DOHH2 (cell line): ENCODE data around the gene NME3.

Source experiments
- H3F3A ChIP-seq: fragments of 200-600 bp; sonication (generic), shearing (Covaris generic); 2 replicates; pipeline ENCODE4 v1.6.0; 2016; ENCODE audit warnings: antibody characterized with exemption, mild to moderate bottlenecking; ENCODE audit not compliant: control insufficient read depth, insufficient read depth
- H3K27ac ChIP-seq: fragments of 200-600 bp; sonication (generic); 2 replicates; pipeline ENCODE4 v1.5.1; 2014; ENCODE audit warnings: low read depth, mild to moderate bottlenecking, low read length, moderate library complexity
- H3K27me3 ChIP-seq: fragments of 200-600 bp; sonication (generic); 2 replicates; pipeline ENCODE4 v1.6.1; 2014; ENCODE audit warnings: mild to moderate bottlenecking, low read length, mixed read lengths; ENCODE audit not compliant: control insufficient read depth
- H3K36me3 ChIP-seq: fragments of 200-600 bp; sonication (generic); 2 replicates; pipeline ENCODE4 v1.6.1; 2014; ENCODE audit warnings: mild to moderate bottlenecking, low read length, moderate library complexity, mixed read lengths; ENCODE audit not compliant: control insufficient read depth
- H3K4me1 ChIP-seq: fragments of 200-600 bp; sonication (generic); 2 replicates; pipeline ENCODE4 v1.6.1; 2014; ENCODE audit warnings: mild to moderate bottlenecking, low read length, mixed read lengths; ENCODE audit not compliant: control insufficient read depth
- H3K4me2 ChIP-seq: fragments of 200-600 bp; sonication (generic); 2 replicates; pipeline ENCODE4 v1.6.0; 2014; ENCODE audit warnings: mild to moderate bottlenecking, low read length, moderate library complexity
- H3K4me3 ChIP-seq: fragments of 200-600 bp; sonication (generic); 2 replicates; pipeline ENCODE4 v1.5.1; 2014; ENCODE audit warnings: mild to moderate bottlenecking, low read length, mixed read lengths
- H3K79me2 ChIP-seq: fragments of 200-600 bp; sonication (generic); 2 replicates; pipeline ENCODE4 v1.6.1; 2014; ENCODE audit warnings: mild to moderate bottlenecking, low read length, mixed read lengths; ENCODE audit not compliant: control insufficient read depth
- H3K9me2 ChIP-seq: fragments of 200-600 bp; sonication (generic); replicated peaks from 2 replicates; pipeline ENCODE4 v1.6.1; 2014; ENCODE audit warnings: mild to moderate bottlenecking, low read length, mixed read lengths; ENCODE audit not compliant: control insufficient read depth
- H3K9me3 ChIP-seq: fragments of 200-600 bp; sonication (generic); 2 replicates; pipeline ENCODE4 v1.6.1; 2014; ENCODE audit warnings: antibody characterized with exemption, low read length, mixed read lengths; ENCODE audit not compliant: control insufficient read depth, insufficient read depth
- H4K20me1 ChIP-seq: fragments of 200-600 bp; sonication (generic); 2 replicates; pipeline ENCODE4 v1.6.0; 2014; ENCODE audit warnings: low read depth, mild to moderate bottlenecking, antibody characterized with exemption, low read length, moderate library complexity; ENCODE audit not compliant: control insufficient read depth, insufficient read depth
- EZH2phosphoT487 ChIP-seq: fragments of 200-600 bp; sonication (generic); IDR thresholded peaks from 2 replicates; pipeline ENCODE4 v1.6.1; 2017; ENCODE audit warnings: borderline replicate concordance, mild to moderate bottlenecking, antibody characterized with exemption, low read length, moderate library complexity, mixed read lengths
- TF ChIP-seq, protein P1 (sequence below): fragments of 200-600 bp; sonication (generic); IDR thresholded peaks from one replicate; pipeline ENCODE4 v1.5.1; 2014; ENCODE audit warnings: antibody characterized with exemption, mild to moderate bottlenecking, low read depth, low read length; ENCODE audit not compliant: poor library complexity, severe bottlenecking

The NME3 gene

DNA sequence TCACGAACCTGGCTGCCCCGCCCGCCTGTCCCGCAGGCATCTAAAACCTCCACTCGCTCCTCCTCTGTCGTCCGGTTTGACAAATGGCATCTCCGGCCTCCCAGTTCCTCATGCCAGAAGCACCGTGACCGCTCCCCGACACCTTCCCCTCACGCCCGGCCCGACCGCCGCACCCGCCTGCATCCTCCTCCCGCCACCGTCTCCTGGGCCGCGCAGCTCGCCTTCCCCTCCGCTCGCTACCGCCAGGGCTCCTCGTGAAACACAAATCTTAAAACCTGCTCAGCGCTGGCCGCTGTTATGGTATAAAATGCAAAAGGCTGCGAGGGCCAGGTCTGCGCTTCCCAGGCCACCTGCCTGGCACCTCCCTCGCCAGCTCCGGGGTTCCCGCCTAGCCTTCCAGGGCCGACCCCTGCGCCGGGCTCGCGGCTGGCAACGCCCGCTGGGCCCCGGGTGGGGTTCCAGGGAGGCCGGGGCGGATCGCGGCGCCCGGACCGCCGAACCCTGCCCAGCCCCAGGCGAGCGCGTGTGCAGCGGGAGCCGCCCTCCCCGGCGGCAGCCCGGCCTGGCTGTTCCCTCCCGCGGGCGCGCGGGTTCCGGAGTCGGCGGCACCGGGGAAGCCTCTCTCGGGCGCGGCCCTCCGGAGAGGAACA, 10.5 kb upstream of the NME3 start:
- 0 out of 2 replicates have a peak, but pooled peaks cover 5% of the 10 kb centered on the region for H4K20me1 ChIP-seq
- peak overlapping the region; percentile 82 for H3K4me3 ChIP-seq
- no peaks in the 10 kb centered on the region for H3K27me3 ChIP-seq
- H3K9me3 ChIP-seq, result no peaks in the 10 kb centered on the region
- H3K4me2 ChIP-seq, result peak overlapping the region; percentile 93
- H3K4me1 ChIP-seq, result peaks cover 16% of the 10 kb centered on the region
- no peak overlapping the region for H3K27ac ChIP-seq
- TF ChIP-seq, protein P1, sequence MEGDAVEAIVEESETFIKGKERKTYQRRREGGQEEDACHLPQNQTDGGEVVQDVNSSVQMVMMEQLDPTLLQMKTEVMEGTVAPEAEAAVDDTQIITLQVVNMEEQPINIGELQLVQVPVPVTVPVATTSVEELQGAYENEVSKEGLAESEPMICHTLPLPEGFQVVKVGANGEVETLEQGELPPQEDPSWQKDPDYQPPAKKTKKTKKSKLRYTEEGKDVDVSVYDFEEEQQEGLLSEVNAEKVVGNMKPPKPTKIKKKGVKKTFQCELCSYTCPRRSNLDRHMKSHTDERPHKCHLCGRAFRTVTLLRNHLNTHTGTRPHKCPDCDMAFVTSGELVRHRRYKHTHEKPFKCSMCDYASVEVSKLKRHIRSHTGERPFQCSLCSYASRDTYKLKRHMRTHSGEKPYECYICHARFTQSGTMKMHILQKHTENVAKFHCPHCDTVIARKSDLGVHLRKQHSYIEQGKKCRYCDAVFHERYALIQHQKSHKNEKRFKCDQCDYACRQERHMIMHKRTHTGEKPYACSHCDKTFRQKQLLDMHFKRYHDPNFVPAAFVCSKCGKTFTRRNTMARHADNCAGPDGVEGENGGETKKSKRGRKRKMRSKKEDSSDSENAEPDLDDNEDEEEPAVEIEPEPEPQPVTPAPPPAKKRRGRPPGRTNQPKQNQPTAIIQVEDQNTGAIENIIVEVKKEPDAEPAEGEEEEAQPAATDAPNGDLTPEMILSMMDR, result no peak
- TF ChIP-seq EZH2phosphoT487, result no peak
- no peaks in the 10 kb centered on the region for H3K9me2 ChIP-seq
- peaks cover 27% of the 10 kb centered on the region for H3K36me3 ChIP-seq
- H3F3A ChIP-seq, result no peaks in the 10 kb centered on the region
- peaks cover 52% of the 10 kb centered on the region for H3K79me2 ChIP-seq

DNA sequence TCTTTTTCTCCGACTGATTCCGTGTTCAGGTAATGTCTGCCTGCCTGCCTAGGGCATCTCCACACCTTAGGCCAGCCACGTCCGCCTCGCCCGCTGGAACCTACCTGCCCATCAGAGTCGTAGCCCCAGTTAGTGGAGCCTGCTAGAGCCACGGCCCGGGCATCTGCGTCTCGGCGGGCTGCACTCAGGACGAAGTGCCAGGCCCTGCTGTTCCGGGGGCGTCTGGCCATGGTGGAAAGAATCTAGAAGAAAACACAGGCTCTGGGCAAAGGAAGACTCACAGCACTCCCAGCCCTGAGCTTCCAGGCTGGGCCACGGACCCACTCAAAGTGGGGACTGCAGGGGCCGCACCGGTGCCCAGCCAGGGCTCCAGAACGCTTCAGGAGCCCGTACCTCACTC, 9.9 kb upstream of the NME3 start:
- TF ChIP-seq, protein P1, result no peak
- TF ChIP-seq EZH2phosphoT487, result no peak
- H3F3A ChIP-seq, result no peaks in the 10 kb centered on the region
- H3K4me1 ChIP-seq, result peaks cover 16% of the 10 kb centered on the region
- no peaks in the 10 kb centered on the region for H3K9me3 ChIP-seq
- H3K79me2 ChIP-seq, result peaks cover 46% of the 10 kb centered on the region
- H3K36me3 ChIP-seq, result peaks cover 33% of the 10 kb centered on the region
- H4K20me1 ChIP-seq, result 0 out of 2 replicates have a peak, but pooled peaks cover 5% of the 10 kb centered on the region
- no peaks in the 10 kb centered on the region for H3K9me2 ChIP-seq
- no peak overlapping the region for H3K27ac ChIP-seq
- H3K4me3 ChIP-seq, result peak overlapping the region; percentile 82
- peak overlapping the region; percentile 93 for H3K4me2 ChIP-seq
- H3K27me3 ChIP-seq, result no peaks in the 10 kb centered on the region

DNA sequence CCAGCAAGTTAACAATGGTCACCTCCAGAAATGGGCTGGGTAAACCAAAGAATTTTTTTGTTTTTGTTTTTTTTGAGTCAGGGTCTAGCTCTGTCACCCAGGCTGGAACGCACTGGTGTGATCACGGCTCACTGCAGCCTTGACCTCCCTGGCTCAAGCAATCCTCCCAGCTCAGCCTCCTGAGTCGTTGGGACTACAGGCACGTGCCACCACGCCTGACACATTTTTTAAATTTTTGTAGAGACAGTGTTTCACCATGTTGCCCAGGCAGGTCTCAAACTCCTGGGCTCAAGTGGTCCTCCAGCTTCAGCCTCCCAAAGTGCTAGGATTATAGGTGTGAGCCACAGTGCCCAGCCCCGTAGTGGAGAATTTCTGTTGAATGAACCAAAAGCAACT, 9.3 kb upstream of the NME3 start:
- Histone ChIP-seq H4K20me1 (0 out of 2 replicates have a peak, but pooled peaks cover 5% of the 10 kb centered on the region), H3K27me3 (no peaks in the 10 kb centered on the region), H3K27ac (no peak overlapping the region), H3K4me1 (peaks cover 16% of the 10 kb centered on the region), H3K9me2 (no peaks in the 10 kb centered on the region), H3K9me3 (no peaks in the 10 kb centered on the region), H3K36me3 (peaks cover 33% of the 10 kb centered on the region), H3K79me2 (peaks cover 40% of the 10 kb centered on the region), H3F3A (no peaks in the 10 kb centered on the region), H3K4me2 (peak overlapping the region; percentile 93; the same call in 1 of the 2 replicates), H3K4me3 (no peak overlapping the region)
- TF ChIP-seq, protein P1, result no peak
- no peak for TF ChIP-seq EZH2phosphoT487
